AG09309 (cell line): ENCODE results near the gene VN1R4.
"Not testable (repeated sequence)": the region's sequence is repeated elsewhere in the genome, so short reads cannot be mapped to it uniquely, and the experiment has no call there.

Source experiments
- DNase-seq: peaks from one replicate; pipeline ENCODE4 v3.0.0-alpha.2; 2010; ENCODE audit warnings: low read depth
- H3K4me3 ChIP-seq: 2 replicates; pipeline ENCODE4 v1.5.1; 2011; ENCODE audit warnings: mild to moderate bottlenecking, low read depth, low read length, moderate library complexity; ENCODE audit not compliant: control insufficient read depth
- CTCF ChIP-seq: IDR thresholded peaks from 2 replicates; pipeline ENCODE4 v1.5.1; 2011; ENCODE audit warnings: mild to moderate bottlenecking, low read depth, low read length, inconsistent platforms; ENCODE audit not compliant: insufficient read depth, control insufficient read depth; ENCODE audit errors: missing control alignments

The VN1R4 gene

GRCh38 chr19:53285087-53285486 lies 17.6 kb upstream of the VN1R4 start:
- no peak for DNase-seq
- no peak for TF ChIP-seq CTCF
- H3K4me3 ChIP-seq: no peak overlapping the region

GRCh38 chr19:53281947-53282346 lies 14.4 kb upstream of the VN1R4 start:
- not testable (repeated sequence) for DNase-seq

GRCh38 chr19:53275480-53275879 lies 8.0 kb upstream of the VN1R4 start:
- no peak overlapping the region for H3K4me3 ChIP-seq
- no peak for TF ChIP-seq CTCF
- no peak for DNase-seq

More at GRCh38 chr19:53281947-53282346, 14.4 kb upstream of the VN1R4 start:
- not testable (repeated sequence) for H3K4me3 ChIP-seq

GRCh38 chr19:53272044-53272443 lies 4.5 kb upstream of the VN1R4 start:
- DNase-seq: no peak
- no peak for TF ChIP-seq CTCF

GRCh38 chr19:53269861-53270260 lies 2.3 kb upstream of the VN1R4 start:
- not testable (repeated sequence) for H3K4me3 ChIP-seq, DNase-seq

More at GRCh38 chr19:53272044-53272443, 4.5 kb upstream of the VN1R4 start:
- no peak overlapping the region for H3K4me3 ChIP-seq

GRCh38 chr19:53257715-53258342 lies 9.7 kb downstream of the VN1R4 start, which contains the start of gene VN1R2:
TSS of gene VN1R2 (plus strand) at chr19:53258292. CDS start at chr19:53258376, 84 bp downstream.
- not testable (repeated sequence) for DNase-seq, H3K4me3 ChIP-seq

GRCh38 chr19:53254411-53255341 lies 12.8 kb downstream of the VN1R4 start, which contains the start of gene ZNF677:
TSS of gene ZNF677 (minus strand) at chr19:53254873. CDS start at chr19:53251550, 3,323 bp downstream.
- DNase-seq: peak; percentile 42
- no peak for TF ChIP-seq CTCF
- peak within 1 kb of the TSS; percentile 83 for H3K4me3 ChIP-seq

- H3K4me3 ChIP-seq: no peak overlapping the region
- TF ChIP-seq CTCF: no peak
Observed at GRCh38 chr19:53246498-53246897, 21.0 kb downstream of the VN1R4 start.

More at GRCh38 chr19:53246498-53246897, 21.0 kb downstream of the VN1R4 start:
- DNase-seq: no peak
